ENCODE measurements around the gene SLC25A4.

- TF ChIP-seq CTCF (IDR thresholded peaks at IDR 0.05) (no peak), POLR2A (IDR thresholded peaks at IDR 0.05) (no peak)
Observed at GRCh38 chr4:185093603-185094002, 49.5 kb upstream of the SLC25A4 start.
